Common myeloid progenitor, CD34-positive (primary cell): ENCODE data around the gene DIP2C.
A peak's percentile ranks its signal among the peaks of the same experiment; 100 is the strongest.

Source experiments
- CTCF ChIA-PET: fragments of 350-600 bp; sonication (Branson Sonifier 250); formaldehyde crosslinking; loops from one replicate; lab custom pipeline; 2021; ENCODE audit warnings: antibody characterized with exemption; lab: Charles Lee
- POLR2A ChIA-PET: fragments of 350-600 bp; sonication (Branson Sonifier 250); formaldehyde crosslinking; loops from one replicate; lab custom pipeline; 2021; ENCODE audit warnings: antibody characterized with exemption; lab: Charles Lee
- DNase-seq, 3 donors: peaks; one replicate each; pipeline versions ENCODE4 v3.0.0 to v3.0.0-alpha.2; 2013
- H3K27ac ChIP-seq, 2 experiments: 1 replicate in 1 of 2; 2 replicates in 1 of 2; pipeline ENCODE4 v1.7.0; 2013; ENCODE audit warnings: inconsistent platforms in 2 of 2, low read length in 2 of 2, mild to moderate bottlenecking in 2 of 2, low read depth in 1 of 2, moderate library complexity in 1 of 2; ENCODE audit not compliant: severe bottlenecking in 2 of 2, insufficient read depth in 1 of 2, poor library complexity in 1 of 2
- H3K27me3 ChIP-seq, 5 experiments: replicated peaks in 2 of 5; 1 replicate in 3 of 5; 2 replicates in 2 of 5; pipeline versions ENCODE4 v1.6.1 to v1.7.0; 2013; ENCODE audit warnings: low read length in 4 of 5, mild to moderate bottlenecking in 2 of 5, moderate library complexity in 2 of 5, inconsistent platforms in 1 of 5; ENCODE audit not compliant: insufficient read depth in 5 of 5, control insufficient read depth in 4 of 5
- H3K36me3 ChIP-seq, 4 experiments: 1 replicate in 2 of 4; 2 replicates in 2 of 4; pipeline versions ENCODE4 v1.6.1 to v1.7.0; 2013; ENCODE audit warnings: low read length in 3 of 4, control low read depth in 1 of 4, mild to moderate bottlenecking in 1 of 4; ENCODE audit not compliant: control insufficient read depth in 4 of 4, insufficient read depth in 4 of 4
- H3K4me1 ChIP-seq, 4 experiments: 1 replicate in 3 of 4; 2 replicates in 1 of 4; pipeline versions ENCODE4 v1.6.1 to v1.7.1; 2013; ENCODE audit warnings: low read length in 3 of 4, mild to moderate bottlenecking in 3 of 4, control low read depth in 1 of 4, inconsistent platforms in 1 of 4, moderate library complexity in 1 of 4; ENCODE audit not compliant: control insufficient read depth in 4 of 4, insufficient read depth in 4 of 4; ENCODE audit errors: control extremely low read depth in 1 of 4
- H3K4me3 ChIP-seq, 7 experiments: 1 replicate in 4 of 7; 2 replicates in 3 of 7; pipeline versions ENCODE4 v1.5.1 to v1.7.0; 2013; ENCODE audit warnings: mild to moderate bottlenecking in 7 of 7, low read length in 6 of 7, moderate library complexity in 6 of 7, inconsistent platforms in 2 of 7, low read depth in 2 of 7, control low read depth in 1 of 7; ENCODE audit not compliant: insufficient read depth in 4 of 7, control insufficient read depth in 1 of 7; ENCODE audit errors: extremely low read depth in 1 of 7
- H3K9me3 ChIP-seq, 5 experiments: 1 replicate in 4 of 5; 2 replicates in 1 of 5; pipeline versions ENCODE4 v1.6.1 to v1.7.1; 2013; ENCODE audit warnings: low read length in 4 of 5, mild to moderate bottlenecking in 2 of 5, inconsistent platforms in 1 of 5, low read depth in 1 of 5, moderate library complexity in 1 of 5; ENCODE audit not compliant: control insufficient read depth in 4 of 5, insufficient read depth in 2 of 5; ENCODE audit errors: control extremely low read depth in 1 of 5
- WGBS: methylation state at CpG from one replicate; pipeline ENCODE4 v1.1.5; 2013; ENCODE audit not compliant: insufficient coverage; 5-methylcytosine and 5-hydroxymethylcytosine counted together

The DIP2C gene

GRCh38 chr10:488081-488932 lies 201.2 kb downstream of the DIP2C start:
- ChIA-PET POLR2A (no interaction called here), CTCF (no interaction called here)

DNA sequence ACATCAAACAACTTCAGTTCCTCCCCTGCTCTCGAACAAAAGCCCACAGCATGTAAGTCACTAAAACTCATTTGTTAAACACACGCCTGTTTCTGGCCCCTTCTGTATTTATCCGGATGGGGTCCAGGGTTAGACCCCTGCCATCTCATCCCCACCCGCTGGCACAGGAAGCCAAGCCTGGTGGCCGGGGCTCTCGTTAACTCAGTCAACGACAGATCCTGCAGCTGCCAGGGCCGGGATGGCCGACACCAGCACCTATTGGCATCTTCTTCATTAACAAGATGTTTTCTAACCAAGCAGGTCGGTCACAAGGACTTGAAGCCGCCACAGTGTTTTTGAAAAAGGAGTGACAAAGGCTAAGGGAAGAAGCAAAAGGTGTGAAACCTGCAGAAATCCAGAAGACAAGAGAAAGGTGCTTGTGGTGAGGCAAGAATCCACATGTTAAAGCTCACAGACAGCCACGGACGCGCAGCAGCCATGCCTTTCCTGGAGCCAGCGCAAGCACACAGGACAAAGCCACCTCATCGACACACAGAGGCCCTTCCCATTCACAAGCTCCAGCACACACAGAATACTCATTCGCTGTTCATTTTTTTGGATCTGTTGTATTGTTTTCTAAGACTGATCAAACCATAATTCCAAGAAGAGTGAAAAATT lies 202.7 kb downstream of the DIP2C start:
- ChIA-PET POLR2A (no interaction called here), CTCF (no interaction called here)
- Histone ChIP-seq H3K36me3 (no peaks in the 10 kb centered on the region), H3K4me1 (peaks cover 0 to 2% (median 0%) of the 10 kb centered on the region in 4 experiments), H3K4me3 (no peak overlapping the region), H3K9me3 (no peaks in the 10 kb centered on the region), H3K27ac (no peak overlapping the region), H3K27me3 (peaks cover 0 to 26% (median 11%) of the 10 kb centered on the region in 5 experiments)
- WGBS, result 100% methylated on average over 5 of the region's 17 CpGs
- DNase-seq, result no peak

More at GRCh38 chr10:488081-488932, 201.2 kb downstream of the DIP2C start:
- H3K27me3 ChIP-seq, result peaks cover 0 to 40% (median 11%) of the 10 kb centered on the region in 5 experiments
- no peak overlapping the region for H3K27ac ChIP-seq
- DNase-seq, result no peak
- no peak overlapping the region for H3K4me3 ChIP-seq
- WGBS, result 98% methylated on average over 14 of the region's 21 CpGs
- H3K9me3 ChIP-seq, result no peaks in the 10 kb centered on the region
- no peaks in the 10 kb centered on the region for H3K36me3 ChIP-seq
- H3K4me1 ChIP-seq, result peaks cover 0 to 2% (median 0%) of the 10 kb centered on the region in 4 experiments

DNA sequence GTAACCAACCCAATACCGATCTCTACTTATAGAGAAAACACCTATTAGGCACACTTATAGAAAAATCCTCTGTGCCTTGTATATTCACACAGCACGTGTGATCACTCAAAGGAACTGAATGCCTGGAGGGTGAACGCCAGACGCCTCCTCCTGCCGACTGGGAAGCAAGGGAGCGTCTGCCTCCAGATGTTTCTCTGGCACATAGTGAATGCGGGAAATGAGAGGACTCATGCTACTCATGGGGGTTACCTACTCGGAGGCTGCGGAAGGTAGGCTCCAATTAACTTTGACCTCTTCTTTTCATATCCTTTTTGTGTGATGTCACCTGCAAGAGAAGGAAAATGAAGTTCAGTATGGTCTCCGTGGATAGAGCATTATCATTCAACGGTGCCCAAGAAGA lies 203.3 kb downstream of the DIP2C start:
- H3K4me3 ChIP-seq, result no peak overlapping the region
- POLR2A ChIA-PET, result no interaction called here
- 89% methylated on average over 10 of the region's 11 CpGs for WGBS
- CTCF ChIA-PET, result no interaction called here
- H3K27ac ChIP-seq, result no peak overlapping the region
- H3K27me3 ChIP-seq, result peaks cover 0 to 20% (median 11%) of the 10 kb centered on the region in 5 experiments
- no peak for DNase-seq
- H3K4me1 ChIP-seq, result peaks cover 0 to 2% (median 0%) of the 10 kb centered on the region in 4 experiments
- no peaks in the 10 kb centered on the region for H3K36me3 ChIP-seq
- H3K9me3 ChIP-seq, result no peaks in the 10 kb centered on the region

DNA sequence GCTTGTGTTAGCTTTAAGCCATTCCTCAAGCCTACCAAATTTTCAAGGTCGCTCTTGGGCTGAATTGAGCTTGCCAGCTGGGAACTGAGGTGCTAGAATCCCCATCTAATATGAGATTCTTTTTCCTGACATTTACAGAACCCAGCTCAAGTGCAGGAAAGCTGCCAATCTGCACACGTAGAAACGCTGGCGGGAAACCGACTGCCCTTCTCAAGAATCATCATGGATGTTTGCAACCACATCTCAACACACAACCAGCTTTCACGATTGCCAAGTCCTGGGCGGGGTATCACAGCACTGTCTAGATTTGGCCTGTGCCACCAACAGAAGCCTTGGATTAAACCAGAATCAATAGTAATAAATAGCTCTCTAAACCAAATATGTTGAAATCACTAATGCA lies 203.7 kb downstream of the DIP2C start:
- Histone ChIP-seq H3K36me3 (no peaks in the 10 kb centered on the region), H3K27ac (no peak overlapping the region), H3K4me1 (peaks cover 0 to 2% (median 0%) of the 10 kb centered on the region in 4 experiments), H3K9me3 (no peaks in the 10 kb centered on the region), H3K4me3 (peak overlapping the region in 2 of 7 experiments; percentile 58 to 72), H3K27me3 (peaks cover 0 to 16% (median 8%) of the 10 kb centered on the region in 5 experiments)
- no peak for DNase-seq
- ChIA-PET CTCF (no interaction called here), POLR2A (no interaction called here)
- WGBS, result 83% methylated on average over 6 of the region's 7 CpGs

- Histone ChIP-seq H3K9me3 (no peaks in the 10 kb centered on the region), H3K27me3 (peaks cover 0 to 11% (median 5%) of the 10 kb centered on the region in 5 experiments), H3K27ac (no peak overlapping the region), H3K4me1 (peaks cover 0 to 2% (median 0%) of the 10 kb centered on the region in 4 experiments), H3K36me3 (no peaks in the 10 kb centered on the region), H3K4me3 (peak overlapping the region; percentile 37 to 81 (median 58))
- peak; percentile 14 to 78 (median 65) for DNase-seq
- CTCF ChIA-PET, result no interaction called here
- POLR2A ChIA-PET, result no interaction called here
- WGBS, result 12% methylated on average over 22 of the region's 31 CpGs
Observed at GRCh38 chr10:484925-485661, 204.4 kb downstream of the DIP2C start.

DNA sequence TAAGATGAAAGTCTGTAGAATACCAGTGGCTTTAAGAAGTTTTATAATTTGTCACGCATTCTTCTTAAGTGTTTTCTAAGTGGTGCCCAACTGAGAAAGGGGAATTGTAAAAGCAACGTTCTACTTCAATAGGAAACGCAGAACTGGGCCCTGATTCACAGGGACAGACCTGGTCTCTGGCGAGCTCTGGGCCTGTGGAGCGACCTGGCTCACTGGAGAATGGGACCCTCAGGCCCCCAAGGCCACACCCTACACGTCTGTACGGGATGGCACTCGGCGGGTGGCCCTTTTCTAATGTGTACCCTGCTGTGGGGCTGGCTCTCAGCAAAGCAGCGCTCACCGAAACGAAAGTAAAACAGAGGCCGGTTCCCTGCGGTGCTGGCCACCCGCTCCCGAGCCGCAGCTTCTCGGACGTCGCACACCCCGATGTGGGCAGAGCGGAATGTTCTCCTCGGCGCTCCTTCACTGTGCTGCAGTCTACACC lies 205.0 kb downstream of the DIP2C start:
- 14% methylated on average over 23 of the region's 24 CpGs for WGBS
- no peak overlapping the region for H3K27ac ChIP-seq
- peak overlapping the region; percentile 37 to 81 (median 58) for H3K4me3 ChIP-seq
- H3K36me3 ChIP-seq, result no peaks in the 10 kb centered on the region
- CTCF ChIA-PET, result no interaction called here
- H3K9me3 ChIP-seq, result no peaks in the 10 kb centered on the region
- peaks cover 0 to 2% (median 0%) of the 10 kb centered on the region in 4 experiments for H3K4me1 ChIP-seq
- DNase-seq, result peak in 2 of 3 donors; percentile 50 to 70
- H3K27me3 ChIP-seq, result peaks cover 0 to 10% (median 5%) of the 10 kb centered on the region in 5 experiments
- POLR2A ChIA-PET, result no interaction called here
